ENCODE results near the gene KIF16B. TPM values are rescaled to one million over a fixed set of nuclear protein-coding genes. Genes with fewer than 3 reads are reported as not detected.

The KIF16B gene
- total and polyA plus RNA-seq, 7 donors = 18.9 to 49.7 (median 22.4) TPM

DNA sequence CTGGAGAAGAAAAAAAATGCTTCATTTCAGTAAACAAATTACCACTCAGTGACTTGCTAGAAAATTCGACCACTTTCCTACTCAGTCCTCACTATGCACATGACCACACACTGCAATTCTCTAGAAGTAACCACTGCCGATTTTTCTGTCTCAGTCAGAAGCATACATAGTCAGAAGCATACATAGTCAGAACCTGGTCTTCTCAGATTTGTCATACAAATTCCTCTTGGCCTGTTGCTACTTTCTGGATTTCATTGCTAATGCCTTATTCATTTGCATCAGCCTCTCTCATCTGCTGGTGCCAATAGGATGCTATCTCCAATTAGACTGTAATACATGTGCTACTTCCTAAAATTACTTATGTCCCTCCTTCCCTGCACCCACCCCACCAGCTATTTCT is 10.2 kb upstream of the KIF16B start:
- Histone ChIP-seq H3K27ac (no peak overlapping the region), H3K36me3 (no peaks in the 10 kb centered on the region), H3K4me3 (no peak overlapping the region), H3K4me1 (peaks cover 0 to 18% (median 12%) of the 10 kb centered on the region in 4 donors), H3K9me3 (no peaks in the 10 kb centered on the region), H3K27me3 (no peaks in the 10 kb centered on the region)
- intact Hi-C loops (cut with DNase I) = no loop called here
- WGBS, 2 donors = 80 to 87% methylated on average over 2 of the region's 2 CpGs
- TF ChIP-seq EP300 (IDR thresholded peaks at IDR 0.05) (no peak), POLR2A (IDR thresholded peaks at IDR 0.05) (no peak), CTCF (IDR thresholded peaks at IDR 0.05) (no peak), POLR2AphosphoS5 (IDR thresholded peaks at IDR 0.05) (no peak)
- no peak for DNase-seq

DNA sequence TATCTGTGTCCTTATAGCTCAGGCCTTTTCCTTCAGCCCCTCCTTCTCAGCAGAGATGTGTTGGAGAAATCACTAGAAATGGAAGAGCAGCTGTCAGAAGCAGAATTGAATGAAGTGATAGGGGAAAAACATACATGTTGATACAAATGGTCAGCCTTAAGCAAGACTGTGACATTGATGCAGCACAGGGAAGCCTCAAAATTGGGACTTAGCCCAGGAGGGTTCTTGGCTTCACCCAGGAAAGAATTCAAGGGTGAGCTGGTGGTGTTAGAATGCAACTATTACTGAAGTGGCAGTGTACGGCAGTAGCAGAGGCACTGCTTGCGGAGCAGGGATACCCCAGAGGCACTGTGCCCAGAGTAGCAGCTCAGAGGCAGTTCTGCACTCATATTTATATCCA is 8.0 kb upstream of the KIF16B start:
- Histone ChIP-seq H3K36me3 (no peaks in the 10 kb centered on the region), H3K9me3 (no peaks in the 10 kb centered on the region), H3K27me3 (no peaks in the 10 kb centered on the region), H3K4me1 (peaks cover 0 to 18% (median 12%) of the 10 kb centered on the region in 4 donors), H3K4me3 (no peak overlapping the region), H3K27ac (peak overlapping the region in 3 of 4 donors; percentile 30 to 55 (median 37))
- intact Hi-C loops (cut with DNase I) = no loop called here
- 96 to 98% methylated on average over 2 of the region's 2 CpGs for WGBS, 2 donors
- TF ChIP-seq POLR2AphosphoS5 (IDR thresholded peaks at IDR 0.05) (peak; percentile 25 to 84 (median 60)), CTCF (IDR thresholded peaks at IDR 0.05) (no peak)
- DNase-seq = no peak

DNA sequence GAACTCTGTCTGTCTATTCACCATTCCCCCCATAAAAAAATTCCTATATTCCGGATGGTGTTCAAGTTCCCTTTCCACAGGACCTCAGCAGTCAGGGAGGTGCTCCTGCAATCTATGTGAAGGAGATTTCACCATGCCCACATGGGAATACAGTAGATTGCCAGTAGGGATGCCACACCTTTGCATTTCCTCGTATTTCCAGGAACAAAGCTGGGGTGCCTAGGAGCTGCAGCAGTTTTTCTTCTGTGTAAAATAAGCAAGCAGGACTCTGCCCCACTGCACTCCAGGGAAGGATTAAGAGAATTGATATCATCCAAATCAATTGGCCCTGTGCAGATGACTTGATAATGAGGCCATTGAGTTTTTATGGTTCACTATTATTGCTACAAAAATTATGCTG is 7.4 kb upstream of the KIF16B start:
- Histone ChIP-seq H3K4me3 (no peak overlapping the region), H3K9me3 (no peaks in the 10 kb centered on the region), H3K36me3 (no peaks in the 10 kb centered on the region), H3K4me1 (peaks cover 0 to 20% (median 13%) of the 10 kb centered on the region in 4 donors), H3K27me3 (no peaks in the 10 kb centered on the region), H3K27ac (peak overlapping the region in 3 of 4 donors; percentile 30 to 55 (median 37))
- 20 to 60% methylated on average over 2 of the region's 2 CpGs for WGBS, 2 donors
- no peak for DNase-seq
- intact Hi-C loops (cut with DNase I) = no loop called here
- TF ChIP-seq POLR2AphosphoS5 (IDR thresholded peaks at IDR 0.05) (no peak), EP300 (IDR thresholded peaks at IDR 0.05) (no peak), CTCF (IDR thresholded peaks at IDR 0.05) (no peak), POLR2A (IDR thresholded peaks at IDR 0.05) (no peak)

DNA sequence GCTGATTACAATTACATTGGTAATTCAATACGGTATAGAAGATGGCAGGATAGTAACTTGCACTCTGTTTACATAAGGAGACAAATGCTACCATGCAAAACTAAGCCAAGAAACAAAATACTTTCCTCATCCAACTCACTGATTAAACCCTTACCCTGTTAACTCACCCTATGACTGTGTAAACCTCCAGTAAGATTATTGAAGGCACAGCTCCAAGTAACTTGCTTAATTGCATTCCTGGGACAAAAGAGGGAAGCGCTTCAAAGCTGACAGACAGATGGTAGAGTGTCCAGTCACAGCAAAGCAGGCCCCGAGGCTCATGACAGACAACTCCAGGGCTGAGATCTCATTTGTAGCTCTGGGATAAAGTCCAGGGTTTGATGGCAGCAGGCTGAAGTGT is 6.9 kb upstream of the KIF16B start:
- TF ChIP-seq POLR2AphosphoS5 (IDR thresholded peaks at IDR 0.05) (no peak), EP300 (IDR thresholded peaks at IDR 0.05) (no peak), POLR2A (IDR thresholded peaks at IDR 0.05) (no peak), CTCF (IDR thresholded peaks at IDR 0.05) (no peak)

DNA sequence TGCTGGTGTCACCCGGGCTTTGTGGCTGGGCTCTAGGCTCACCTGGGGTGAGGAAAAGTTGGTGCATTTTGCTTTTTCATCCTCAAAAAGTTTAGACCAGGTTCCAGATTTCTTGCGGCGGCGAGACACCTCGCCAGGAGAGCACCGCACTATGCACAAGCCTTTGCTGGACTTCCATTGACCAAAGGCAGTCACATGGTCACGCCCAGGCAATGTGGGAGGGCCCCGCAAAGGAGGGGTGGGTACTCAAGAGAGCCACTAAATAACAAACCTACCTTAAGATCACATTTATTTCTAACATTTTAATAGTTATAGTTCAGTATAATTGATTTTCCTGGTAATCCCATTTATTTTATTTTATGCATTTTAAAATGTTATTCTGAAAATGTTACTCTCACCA is 3.0 kb upstream of the KIF16B start:
- Histone ChIP-seq H3K36me3 (no peaks in the 10 kb centered on the region), H3K4me1 (peaks cover 0 to 49% (median 42%) of the 10 kb centered on the region in 4 donors), H3K9me3 (no peaks in the 10 kb centered on the region), H3K27me3 (no peaks in the 10 kb centered on the region), H3K4me3 (no peak overlapping the region), H3K27ac (no peak overlapping the region)
- TF ChIP-seq CTCF (IDR thresholded peaks at IDR 0.05) = no peak
- TF ChIP-seq POLR2AphosphoS5 (IDR thresholded peaks at IDR 0.05) = no peak
- no peak for TF ChIP-seq EP300 (IDR thresholded peaks at IDR 0.05)
- no peak for TF ChIP-seq POLR2A (IDR thresholded peaks at IDR 0.05)
- intact Hi-C loops (cut with DNase I) = no loop called here
- WGBS, 2 donors = 95% methylated on average over 8 of the region's 8 CpGs
- DNase-seq = no peak

More for the DNA sequence above, 6.9 kb upstream of the KIF16B start:
- no peaks in the 10 kb centered on the region for H3K27me3 ChIP-seq
- 11 to 53% methylated on average over 3 of the region's 3 CpGs for WGBS, 2 donors
- intact Hi-C loops (cut with DNase I) = no loop called here
- H3K4me3 ChIP-seq = no peak overlapping the region
- peaks cover 0 to 25% (median 15%) of the 10 kb centered on the region in 4 donors for H3K4me1 ChIP-seq
- no peaks in the 10 kb centered on the region for H3K9me3 ChIP-seq
- no peaks in the 10 kb centered on the region for H3K36me3 ChIP-seq
- DNase-seq = no peak
- peak overlapping the region in 3 of 4 donors; percentile 30 to 55 (median 37) for H3K27ac ChIP-seq

Measured in sigmoid colon (tissue), 7 donors.